ENCODE measurements around the gene MDM1.
A peak's percentile ranks its signal among the peaks of the same experiment; 100 is the strongest.

MDM1 gene

DNA sequence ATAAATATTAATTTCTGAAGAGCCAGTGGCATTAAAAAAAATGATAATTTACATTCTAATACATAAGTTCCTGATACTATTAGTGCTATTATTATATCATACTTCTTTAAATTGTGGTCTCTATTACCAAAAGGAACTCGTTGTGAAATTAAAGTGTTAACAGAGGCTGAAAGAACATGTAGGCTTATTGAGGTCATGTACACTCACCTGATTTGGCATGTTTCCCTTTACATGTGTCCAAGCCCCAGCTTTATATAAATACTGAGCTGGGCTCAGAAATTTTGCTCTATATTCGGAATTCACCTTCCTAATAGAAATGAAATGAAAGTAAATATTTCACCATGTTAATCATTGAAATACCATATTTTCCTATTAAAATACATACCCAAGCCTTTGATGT is 11.0 kb downstream of the MDM1 start:
- no peaks in the 10 kb centered on the region for H3K9me3 ChIP-seq
- no peaks in the 10 kb centered on the region for H3K27me3 ChIP-seq (ENCODE audit: low read depth)
- peaks cover 3% of the 10 kb centered on the region; the same call in 1 of the 2 replicates for H3K4me1 ChIP-seq
- DNase-seq (ENCODE audit: low spot score in 2 of 2), result no peak
- no peak overlapping the region for H3K4me3 ChIP-seq
- in situ Hi-C loops (cut with MboI; ENCODE audit: low sequenced_read_pairs), result loop anchor here (25.0 kb wide), 1 partner anchor 284 kb away; no protein-coding TSS in a partner anchor
- H3K36me3 ChIP-seq (replicated peaks), result no peaks in the 10 kb centered on the region

GRCh38 chr12:68319988-68320623 is 12.1 kb downstream of the MDM1 start:
- Histone ChIP-seq H3K36me3 (replicated peaks) (no peaks in the 10 kb centered on the region; the same call in 1 of the 2 replicates), H3K4me1 (peaks cover 3% of the 10 kb centered on the region; the same call in 1 of the 2 replicates), H3K27me3 (ENCODE audit: low read depth) (no peaks in the 10 kb centered on the region), H3K9me3 (no peaks in the 10 kb centered on the region), H3K4me3 (no peak overlapping the region)
- DNase-seq (ENCODE audit: low spot score in 2 of 2), result no peak
- in situ Hi-C loops (cut with MboI; ENCODE audit: low sequenced_read_pairs), result loop anchor here (25.0 kb wide), 1 partner anchor 283 kb away; no protein-coding TSS in a partner anchor

DNA sequence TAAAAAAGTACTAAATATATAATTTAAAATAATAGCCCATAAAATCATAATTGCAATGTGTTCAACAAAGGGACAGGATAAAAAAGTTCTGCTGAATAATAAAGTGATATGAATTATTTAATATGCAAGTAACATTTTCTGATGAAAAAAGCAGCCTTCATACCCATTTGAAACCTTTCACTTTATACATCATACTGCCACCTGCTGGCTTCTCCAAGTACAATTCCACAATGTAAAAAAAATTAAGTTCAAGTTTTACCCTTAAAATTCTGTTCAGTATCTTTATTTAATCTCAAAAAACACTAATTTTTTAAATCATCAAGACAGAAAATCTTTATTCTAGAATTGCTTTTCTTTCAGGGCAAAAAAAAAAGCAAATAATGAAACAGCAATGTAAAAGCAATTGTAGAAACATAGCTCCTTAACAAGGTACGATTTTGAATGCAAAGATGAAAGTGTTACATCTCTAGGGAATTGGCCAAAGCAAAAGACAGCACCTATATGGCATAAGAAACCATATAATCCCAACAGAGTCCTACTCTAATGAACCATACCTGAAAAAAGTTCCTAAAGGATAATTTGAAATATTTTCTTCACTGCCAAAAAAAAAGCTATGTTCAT is 15.0 kb downstream of the MDM1 start:
- H3K9me3 ChIP-seq, result no peaks in the 10 kb centered on the region
- H3K27me3 ChIP-seq (ENCODE audit: low read depth), result no peaks in the 10 kb centered on the region
- H3K36me3 ChIP-seq (replicated peaks), result peaks cover 19% of the 10 kb centered on the region
- H3K4me1 ChIP-seq, result no peaks in the 10 kb centered on the region
- H3K4me3 ChIP-seq, result no peak overlapping the region
- in situ Hi-C loops (cut with MboI; ENCODE audit: low sequenced_read_pairs), result loop anchor here (25.0 kb wide), 1 partner anchor 280 kb away; no protein-coding TSS in a partner anchor
- peak; percentile 48 to 54 for DNase-seq (ENCODE audit: low spot score in 2 of 2)

GRCh38 chr12:68310370-68310769 is 21.8 kb downstream of the MDM1 start:
- in situ Hi-C loops (cut with MboI; ENCODE audit: low sequenced_read_pairs), result loop anchor here (25.0 kb wide), 1 partner anchor 273 kb away; no protein-coding TSS in a partner anchor
- Histone ChIP-seq H3K36me3 (replicated peaks) (peaks cover 22% of the 10 kb centered on the region), H3K9me3 (no peaks in the 10 kb centered on the region), H3K27me3 (ENCODE audit: low read depth) (no peaks in the 10 kb centered on the region), H3K4me1 (no peaks in the 10 kb centered on the region), H3K4me3 (no peak overlapping the region)
- no peak for DNase-seq (ENCODE audit: low spot score in 2 of 2)

DNA sequence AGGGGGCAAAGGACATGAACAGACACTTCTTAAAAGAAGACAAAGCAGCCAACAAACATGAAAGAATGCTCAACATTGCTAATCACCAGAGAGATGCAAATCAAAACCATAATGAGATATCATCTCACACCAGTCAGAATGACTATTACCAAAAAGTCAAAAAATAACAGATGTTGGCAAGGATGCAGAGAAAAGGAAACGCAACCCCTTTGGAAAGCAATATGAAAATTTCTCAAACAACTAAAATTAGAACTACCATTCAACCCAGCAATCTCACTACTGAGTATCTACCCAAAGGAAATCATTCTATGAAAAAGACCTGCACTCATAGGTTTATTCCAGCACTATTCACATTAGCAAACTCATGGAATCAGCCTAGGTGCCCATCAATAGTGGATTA is 25.6 kb downstream of the MDM1 start:
- Histone ChIP-seq H3K36me3 (replicated peaks) (peaks cover 3% of the 10 kb centered on the region), H3K9me3 (no peaks in the 10 kb centered on the region), H3K4me3 (no peak overlapping the region), H3K27me3 (ENCODE audit: low read depth) (no peaks in the 10 kb centered on the region), H3K4me1 (no peaks in the 10 kb centered on the region)
- in situ Hi-C loops (cut with MboI; ENCODE audit: low sequenced_read_pairs), result loop anchor here (25.0 kb wide), 1 partner anchor 269 kb away; no protein-coding TSS in a partner anchor
- no peak for DNase-seq (ENCODE audit: low spot score in 2 of 2)

GRCh38 chr12:68305278-68305677 is 26.9 kb downstream of the MDM1 start:
- no peaks in the 10 kb centered on the region for H3K9me3 ChIP-seq

DNA sequence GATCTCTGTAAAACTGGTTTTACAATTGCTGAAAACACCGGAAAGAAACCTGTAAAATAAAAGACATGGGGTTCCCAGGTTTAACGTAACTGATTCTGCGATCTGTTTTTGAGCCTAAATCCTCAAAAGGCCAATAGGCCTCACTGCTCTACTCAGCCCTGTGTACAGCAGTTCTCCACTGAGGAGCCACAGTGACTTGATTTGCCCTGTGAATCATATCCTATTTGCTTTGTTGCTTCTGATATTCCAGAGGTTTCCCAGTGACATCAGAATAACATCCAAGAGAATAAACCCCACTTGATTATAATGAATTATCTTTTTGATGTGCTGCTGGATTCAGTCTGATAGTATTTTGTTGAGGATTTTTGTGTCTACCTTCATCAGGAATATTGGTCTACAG is 27.5 kb downstream of the MDM1 start:
- no peaks in the 10 kb centered on the region for H3K4me1 ChIP-seq
- no peak for DNase-seq (ENCODE audit: low spot score in 2 of 2)
- H3K36me3 ChIP-seq (replicated peaks), result peaks cover 3% of the 10 kb centered on the region
- in situ Hi-C loops (cut with MboI; ENCODE audit: low sequenced_read_pairs), result loop anchor here (25.0 kb wide), 1 partner anchor 267 kb away; no protein-coding TSS in a partner anchor
- no peak overlapping the region for H3K4me3 ChIP-seq
- H3K9me3 ChIP-seq, result no peaks in the 10 kb centered on the region
- no peaks in the 10 kb centered on the region for H3K27me3 ChIP-seq (ENCODE audit: low read depth)

More at GRCh38 chr12:68305278-68305677, 26.9 kb downstream of the MDM1 start:
- DNase-seq (ENCODE audit: low spot score in 2 of 2), result no peak
- peaks cover 4% of the 10 kb centered on the region for H3K36me3 ChIP-seq (replicated peaks)
- H3K27me3 ChIP-seq (ENCODE audit: low read depth), result no peaks in the 10 kb centered on the region
- no peak overlapping the region for H3K4me3 ChIP-seq
- H3K4me1 ChIP-seq, result no peaks in the 10 kb centered on the region
- in situ Hi-C loops (cut with MboI; ENCODE audit: low sequenced_read_pairs), result loop anchor here (25.0 kb wide), 1 partner anchor 268 kb away; no protein-coding TSS in a partner anchor

- H3K9me3 ChIP-seq, result no peaks in the 10 kb centered on the region
- H3K4me3 ChIP-seq, result no peak overlapping the region
- no peaks in the 10 kb centered on the region for H3K27me3 ChIP-seq (ENCODE audit: low read depth)
- H3K4me1 ChIP-seq, result no peaks in the 10 kb centered on the region
- in situ Hi-C loops (cut with MboI; ENCODE audit: low sequenced_read_pairs), result loop anchor here (25.0 kb wide), 1 partner anchor 267 kb away; no protein-coding TSS in a partner anchor
- DNase-seq (ENCODE audit: low spot score in 2 of 2), result no peak
- peaks cover 3% of the 10 kb centered on the region for H3K36me3 ChIP-seq (replicated peaks)
Observed at GRCh38 chr12:68303850-68304249, 28.3 kb downstream of the MDM1 start.

GRCh38 chr12:68297929-68298328 is 34.2 kb downstream of the MDM1 start:
- Histone ChIP-seq H3K4me3 (no peak overlapping the region), H3K36me3 (replicated peaks) (peaks cover 3% of the 10 kb centered on the region; the same call in 1 of the 2 replicates), H3K27me3 (ENCODE audit: low read depth) (no peaks in the 10 kb centered on the region), H3K9me3 (no peaks in the 10 kb centered on the region), H3K4me1 (peaks cover 2% of the 10 kb centered on the region; the same call in 1 of the 2 replicates)
- in situ Hi-C loops (cut with MboI; ENCODE audit: low sequenced_read_pairs), result no loop called here
- no peak for DNase-seq (ENCODE audit: low spot score in 2 of 2)

DNA sequence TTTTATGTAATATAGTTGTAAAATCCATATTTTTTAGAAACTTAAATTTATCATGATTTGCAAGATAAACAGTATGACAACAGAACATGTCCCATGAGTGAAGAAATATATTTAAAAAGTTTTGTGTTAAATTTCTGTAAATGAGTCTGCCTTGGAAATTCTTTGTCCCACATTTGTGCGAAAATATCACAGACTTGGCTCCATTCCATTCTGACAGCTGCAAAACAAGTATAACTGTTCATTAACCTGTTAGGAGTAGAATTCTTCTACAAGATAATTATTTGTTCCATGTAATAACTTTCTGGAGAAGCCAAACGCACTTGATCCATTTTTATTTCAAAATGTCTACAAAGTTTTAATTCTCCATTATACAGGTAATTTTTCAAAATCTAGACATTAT is 37.9 kb downstream of the MDM1 start:
- no peaks in the 10 kb centered on the region for H3K9me3 ChIP-seq
- in situ Hi-C loops (cut with MboI; ENCODE audit: low sequenced_read_pairs), result no loop called here
- no peaks in the 10 kb centered on the region for H3K36me3 ChIP-seq (replicated peaks)
- peaks cover 2% of the 10 kb centered on the region; the same call in 1 of the 2 replicates for H3K4me1 ChIP-seq
- H3K4me3 ChIP-seq, result no peak overlapping the region
- H3K27me3 ChIP-seq (ENCODE audit: low read depth), result no peaks in the 10 kb centered on the region
- no peak for DNase-seq (ENCODE audit: low spot score in 2 of 2)

DNA sequence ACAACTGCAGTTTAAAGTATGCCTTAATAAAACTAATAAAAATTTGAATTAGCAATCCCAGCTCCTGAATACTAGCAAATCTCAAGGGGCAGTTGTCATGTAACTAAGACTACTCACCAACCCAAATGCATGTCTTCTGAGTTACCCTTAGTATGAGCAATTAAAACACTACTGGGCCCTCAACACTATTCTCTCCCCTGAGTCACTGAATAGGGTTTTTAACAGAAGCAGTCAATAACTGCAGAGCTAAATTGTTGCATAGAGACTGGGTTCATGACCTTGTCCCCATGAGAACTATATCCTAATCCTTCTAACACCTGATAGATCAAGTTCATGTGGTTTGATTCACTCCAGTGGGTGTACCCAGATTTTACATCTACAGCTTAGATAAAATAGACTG is 38.8 kb downstream of the MDM1 start:
- DNase-seq (ENCODE audit: low spot score in 2 of 2), result no peak
- H3K36me3 ChIP-seq (replicated peaks), result no peaks in the 10 kb centered on the region
- H3K4me1 ChIP-seq, result peaks cover 2% of the 10 kb centered on the region; the same call in 1 of the 2 replicates
- no peak overlapping the region for H3K4me3 ChIP-seq
- H3K27me3 ChIP-seq (ENCODE audit: low read depth), result no peaks in the 10 kb centered on the region
- in situ Hi-C loops (cut with MboI; ENCODE audit: low sequenced_read_pairs), result no loop called here
- H3K9me3 ChIP-seq, result no peaks in the 10 kb centered on the region

DNA sequence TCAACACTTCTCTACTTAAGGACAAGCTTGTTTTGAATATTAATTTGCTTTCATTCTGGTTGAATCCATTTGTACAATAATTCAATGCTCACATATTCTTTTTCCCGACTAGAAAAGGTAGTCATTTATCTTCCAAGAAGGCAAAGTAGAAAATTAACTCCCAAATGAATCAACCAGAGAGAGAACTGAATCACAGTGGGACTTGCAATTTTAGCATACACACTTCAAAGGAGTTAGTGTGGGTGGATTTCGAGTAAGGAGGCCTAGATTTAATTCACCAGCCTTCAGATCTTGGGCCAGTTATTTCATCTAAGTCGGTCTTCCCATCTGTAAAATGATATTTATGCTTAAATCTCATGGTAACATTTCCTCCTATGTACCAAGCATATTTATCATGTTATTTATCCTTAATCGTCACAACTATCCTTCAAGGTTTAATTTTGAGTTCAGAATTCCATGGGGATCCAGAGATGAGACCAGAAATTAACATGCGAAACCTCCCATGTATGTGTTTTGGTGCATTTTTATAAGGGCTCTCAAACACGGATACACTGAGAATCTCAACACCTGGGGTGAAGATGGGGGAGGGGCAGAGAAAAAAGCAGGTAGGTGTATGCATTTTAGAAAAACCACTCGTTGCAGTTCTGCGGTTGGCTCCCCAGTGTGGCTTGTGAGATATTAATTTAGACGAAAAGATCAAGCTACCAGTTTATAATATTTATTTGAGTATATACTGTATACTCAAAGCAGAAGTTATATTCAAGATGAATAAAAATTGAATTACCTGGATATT is 39.8 kb downstream of the MDM1 start:
- no peaks in the 10 kb centered on the region for H3K36me3 ChIP-seq (replicated peaks)
- no peak for DNase-seq (ENCODE audit: low spot score in 2 of 2)
- H3K27me3 ChIP-seq (ENCODE audit: low read depth), result no peaks in the 10 kb centered on the region
- H3K4me3 ChIP-seq, result no peak overlapping the region
- in situ Hi-C loops (cut with MboI; ENCODE audit: low sequenced_read_pairs), result no loop called here
- H3K9me3 ChIP-seq, result no peaks in the 10 kb centered on the region
- H3K4me1 ChIP-seq, result peaks cover 2% of the 10 kb centered on the region; the same call in 1 of the 2 replicates

DNA sequence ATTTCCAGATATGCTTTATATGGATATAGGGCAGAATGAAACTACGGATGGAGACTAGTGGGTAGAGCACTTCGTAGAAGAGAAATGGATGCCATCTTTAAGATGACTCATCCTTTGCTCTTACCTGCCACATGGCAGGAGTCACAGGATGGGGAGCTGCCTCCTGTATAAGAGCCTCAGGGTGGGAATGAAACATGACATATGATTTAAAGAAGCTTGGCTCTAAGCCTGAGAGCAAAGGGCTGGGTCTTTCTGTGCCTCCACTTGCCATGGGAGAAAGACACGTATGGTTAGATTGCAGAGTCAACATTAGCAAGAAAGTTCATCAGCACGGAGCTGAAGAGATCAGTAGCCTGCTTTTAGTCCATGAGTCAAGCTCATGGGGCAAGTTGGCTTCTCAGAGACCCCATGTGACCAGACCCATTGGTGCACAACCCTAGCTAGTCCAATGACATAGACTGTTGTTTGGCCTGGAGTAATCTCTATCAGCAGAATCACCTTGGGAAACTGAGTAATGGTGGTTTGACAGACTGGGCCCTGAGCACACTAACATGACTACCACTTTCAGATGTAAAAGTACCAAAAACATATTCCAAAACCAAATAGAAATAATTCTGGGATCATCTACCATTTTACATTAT is 40.6 kb downstream of the MDM1 start:
- no peaks in the 10 kb centered on the region for H3K27me3 ChIP-seq (ENCODE audit: low read depth)
- H3K36me3 ChIP-seq (replicated peaks), result no peaks in the 10 kb centered on the region
- in situ Hi-C loops (cut with MboI; ENCODE audit: low sequenced_read_pairs), result no loop called here
- no peak for DNase-seq (ENCODE audit: low spot score in 2 of 2)
- H3K4me3 ChIP-seq, result no peak overlapping the region
- no peaks in the 10 kb centered on the region for H3K9me3 ChIP-seq
- peaks cover 2% of the 10 kb centered on the region; the same call in 1 of the 2 replicates for H3K4me1 ChIP-seq

All from HAP-1 (cell line).